Left cardiac atrium (tissue), 4 donors: ENCODE measurements around the gene FRY. TPM values are rescaled to one million over a fixed set of nuclear protein-coding genes. Genes with fewer than 3 reads are reported as not detected.
"Not testable (repeated sequence)": the region's sequence is repeated elsewhere in the genome, so short reads cannot be mapped to it uniquely, and the experiment has no call there.

Experiments
- ATAC-seq, 2 donors: fragments of 200-7000 bp; cut with Tn5 transposase; one replicate each; pipeline ENCODE4 v1.9.1; 2020; ENCODE audit warnings: mild to moderate bottlenecking in 2 of 2, moderate library complexity in 2 of 2
- DNase-seq: peaks from one replicate; pipeline ENCODE4 v3.0.0-alpha.2; 2020
- intact Hi-C, 2 donors: fragments of 100-400 bp; cut with DNase I; formaldehyde crosslinking; loops; one replicate each; pipeline versions ENCODE4 v1.14.1 to v1.15.1; 2022 to 2023
- total RNA-seq, 2 donors: library from RNA; stranded (reverse); fragmentation: NEBNext Ultra II Directional; extraction: Animal tissue kit (Norgen Biotek cat#: 25700); gene quantifications; one replicate each; pipeline ENCODE4 v1.2.1, GENCODE V29; 2021
- donor health status: DM: no; HTN: yes; CAD: no.
- donor health status: DM: no; HTN: yes; CAD: no; lungs with severe emphysema.
- donor health status: DM: yes; HTN: yes; CAD: no.
- donor health status: Dilated cardiomyopathy.

Gene FRY
- total RNA-seq, 2 donors from 2014 or later, result 91.1 to 93.5 TPM

DNA sequence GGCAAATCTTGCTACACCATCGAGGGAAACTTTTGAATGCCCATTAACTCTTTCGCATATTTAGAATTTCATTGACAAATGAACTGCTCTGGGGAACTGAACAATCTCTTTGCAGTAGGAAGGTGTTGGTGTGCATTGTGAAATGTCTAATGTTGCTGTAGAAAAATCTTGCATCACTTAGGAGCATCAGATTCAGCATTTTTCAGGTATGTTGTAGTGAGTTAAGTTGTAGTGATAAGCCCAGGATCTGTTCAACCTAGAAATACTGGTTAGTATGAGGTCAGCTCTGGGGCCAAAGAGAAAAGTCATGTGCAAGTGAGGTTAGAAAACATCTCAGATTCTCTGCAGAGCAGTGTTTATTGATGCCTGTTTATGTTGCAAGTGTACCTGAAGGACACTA lies 4.1 kb downstream of the FRY start:
- ATAC-seq (no peak), DNase-seq (no peak)
- intact Hi-C loops, result loop anchor here in 1 of 2 donors (10.0 kb wide), 1 partner anchor 129 kb away; no protein-coding TSS in a partner anchor

DNA sequence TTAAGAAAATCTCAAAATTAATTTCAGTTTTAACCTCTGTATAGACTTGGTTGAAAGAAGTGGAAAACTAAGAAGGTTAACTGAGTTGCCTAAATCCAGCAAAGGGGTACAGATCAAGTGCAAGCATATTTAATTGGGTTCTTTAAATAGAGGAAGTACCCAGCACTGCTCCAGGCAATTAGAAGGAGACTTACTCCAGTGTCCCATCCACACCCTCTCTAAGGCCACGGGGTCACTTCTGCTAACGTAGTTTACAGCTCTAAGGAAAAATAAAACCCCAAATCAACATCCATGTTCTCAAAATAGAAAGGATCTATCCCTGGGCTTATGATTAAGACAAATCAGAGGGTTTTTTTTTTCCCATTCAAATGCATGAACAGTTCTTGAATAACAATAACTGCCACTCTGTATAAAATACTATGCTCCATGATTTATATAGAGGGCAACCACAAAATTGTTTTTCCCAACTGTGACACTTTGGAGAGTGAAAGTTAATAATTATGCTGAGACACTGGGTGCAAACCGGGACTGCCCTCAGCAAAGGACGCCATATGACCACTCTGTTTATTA lies 4.6 kb downstream of the FRY start:
- intact Hi-C loops, result loop anchor here in 1 of 2 donors (10.0 kb wide), 1 partner anchor 129 kb away; no protein-coding TSS in a partner anchor
- no peak for DNase-seq
- ATAC-seq, result peak in 1 of 2 donors; percentile 18

DNA sequence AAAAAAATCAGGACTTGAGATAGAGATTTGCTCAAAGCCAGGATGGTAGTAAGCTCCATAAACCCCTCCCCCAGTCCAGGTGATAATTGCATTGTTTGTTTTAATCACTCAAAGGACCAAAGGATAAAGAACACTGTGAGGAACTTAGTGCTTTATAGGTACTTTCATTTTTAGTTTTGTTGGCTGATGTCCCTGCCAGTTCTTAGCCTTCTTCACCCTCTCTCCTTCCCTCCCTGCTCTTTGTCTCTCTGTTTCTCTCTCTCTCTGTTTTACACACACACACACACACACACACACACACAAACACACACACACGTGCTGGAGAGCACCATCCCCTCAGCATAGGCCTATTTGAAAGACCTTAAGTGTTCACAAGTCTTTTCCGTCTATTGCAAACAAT lies 5.2 kb downstream of the FRY start:
- intact Hi-C loops, result loop anchor here in 1 of 2 donors (10.0 kb wide), 1 partner anchor 128 kb away; no protein-coding TSS in a partner anchor
- DNase-seq (no peak), ATAC-seq (no peak)

DNA sequence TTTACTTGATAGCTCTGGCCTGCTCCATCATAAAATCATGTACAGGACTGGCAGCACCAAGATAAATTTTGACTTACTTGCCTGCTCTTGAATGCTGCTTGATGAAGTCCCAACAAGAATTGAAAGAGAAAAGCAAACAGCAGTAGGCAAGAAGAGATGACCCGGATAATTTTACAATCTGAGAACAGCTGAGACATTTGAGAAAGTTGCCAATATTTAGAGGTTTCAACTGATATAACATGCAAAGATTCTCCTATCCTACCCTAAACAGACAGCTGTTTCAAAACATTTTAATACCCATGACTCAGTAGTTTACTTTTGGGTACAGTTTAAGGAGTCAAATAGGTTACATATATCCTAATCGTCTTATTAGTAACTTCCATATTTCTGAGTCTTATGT lies 5.9 kb downstream of the FRY start:
- DNase-seq (no peak), ATAC-seq (no peak)
- intact Hi-C loops, result loop anchor here in 1 of 2 donors (10.0 kb wide), 1 partner anchor 127 kb away; no protein-coding TSS in a partner anchor

DNA sequence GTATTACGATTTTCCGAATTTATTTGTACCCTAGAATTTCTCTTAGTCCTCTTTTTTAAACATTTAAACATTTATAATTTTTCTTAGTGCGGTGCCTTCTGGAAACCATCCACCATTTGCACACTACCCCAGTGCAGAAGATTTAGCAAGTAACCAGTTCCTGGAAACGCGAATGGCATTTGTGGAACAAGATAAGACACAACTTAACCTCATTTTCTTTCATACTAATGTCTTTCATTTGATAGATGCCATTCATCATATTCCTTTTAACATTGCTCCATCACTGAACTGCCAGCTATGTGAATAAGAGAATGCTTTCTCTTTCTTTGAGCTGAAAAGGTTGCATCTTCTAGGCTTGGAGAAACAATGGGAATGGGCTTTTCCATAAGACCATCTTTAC lies 6.8 kb downstream of the FRY start:
- DNase-seq (no peak), ATAC-seq (no peak)
- intact Hi-C loops, result loop anchor here in 1 of 2 donors (10.0 kb wide), 1 partner anchor 126 kb away; no protein-coding TSS in a partner anchor

DNA sequence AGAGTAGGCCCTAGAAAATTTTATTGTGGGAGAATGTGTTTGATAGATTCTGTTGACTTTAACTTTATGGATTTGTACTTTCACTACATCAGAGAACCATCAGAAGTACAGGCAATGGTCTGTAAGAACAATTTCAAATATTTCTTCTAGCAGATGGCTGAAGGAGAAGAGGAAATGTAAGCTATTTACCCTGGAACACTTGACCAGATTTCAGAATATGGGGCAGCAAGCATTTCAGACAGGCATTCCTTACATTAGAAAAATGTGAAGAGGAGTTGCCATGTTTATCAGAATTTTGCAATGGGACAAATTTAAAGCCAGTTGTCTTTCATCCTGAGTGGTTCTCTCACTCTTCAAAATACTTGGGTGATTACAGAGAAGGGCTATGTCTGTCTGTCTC lies 7.5 kb downstream of the FRY start:
- no peak for ATAC-seq
- no peak for DNase-seq
- intact Hi-C loops, result loop anchor here in 1 of 2 donors (10.0 kb wide), 1 partner anchor 126 kb away; no protein-coding TSS in a partner anchor

DNA sequence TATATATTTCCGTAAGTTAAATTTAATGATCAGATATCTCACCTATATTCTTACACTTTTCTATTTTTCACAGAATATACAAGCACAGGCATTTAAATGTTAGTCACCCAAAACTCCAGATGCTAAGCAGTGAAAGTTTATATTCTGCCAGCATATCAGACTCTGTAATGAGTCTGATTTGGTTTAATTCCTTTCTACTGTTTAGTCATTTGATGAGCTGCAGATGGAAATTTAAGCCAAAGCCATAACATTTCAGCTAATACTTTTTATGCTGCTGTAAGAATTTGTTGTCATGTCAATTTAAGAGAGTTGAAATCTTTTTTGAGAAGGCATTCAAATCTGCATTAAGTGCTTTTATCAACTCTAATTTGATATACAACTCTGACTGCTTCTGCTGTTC lies 8.0 kb downstream of the FRY start:
- intact Hi-C loops, result loop anchor here in 1 of 2 donors (10.0 kb wide), 1 partner anchor 125 kb away; no protein-coding TSS in a partner anchor
- DNase-seq, result no peak

DNA sequence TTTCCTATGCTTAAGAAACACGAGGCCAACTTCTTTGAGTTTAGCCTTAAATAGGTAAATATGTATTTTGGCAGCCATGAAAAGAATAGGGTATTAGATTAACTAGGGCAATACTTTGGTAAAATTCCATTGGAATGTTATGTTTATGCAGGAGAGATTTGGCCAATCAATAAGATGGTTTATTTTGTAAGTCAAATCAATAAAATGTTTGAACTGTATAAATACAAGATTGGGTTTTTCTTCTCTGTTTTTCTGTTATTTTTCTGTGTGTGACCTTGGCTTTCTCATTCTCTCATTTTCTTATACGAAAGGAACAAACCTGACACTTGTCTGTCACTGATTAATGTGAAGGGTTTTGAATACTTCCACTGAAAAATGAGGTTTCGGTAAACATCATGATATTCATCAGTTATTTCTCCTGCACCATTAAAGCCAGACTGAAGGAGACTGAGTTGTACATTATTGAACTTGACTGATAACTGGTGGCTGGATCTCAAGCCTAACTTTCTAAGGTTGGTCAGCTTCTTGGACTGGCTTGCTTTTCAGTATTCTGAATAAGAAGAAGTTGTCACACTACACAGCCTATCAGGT lies 8.6 kb downstream of the FRY start:
- ATAC-seq, result no peak
- intact Hi-C loops, result no loop called here
- DNase-seq, result no peak

More for the DNA sequence above, 8.0 kb downstream of the FRY start:
- ATAC-seq, result no peak

DNA sequence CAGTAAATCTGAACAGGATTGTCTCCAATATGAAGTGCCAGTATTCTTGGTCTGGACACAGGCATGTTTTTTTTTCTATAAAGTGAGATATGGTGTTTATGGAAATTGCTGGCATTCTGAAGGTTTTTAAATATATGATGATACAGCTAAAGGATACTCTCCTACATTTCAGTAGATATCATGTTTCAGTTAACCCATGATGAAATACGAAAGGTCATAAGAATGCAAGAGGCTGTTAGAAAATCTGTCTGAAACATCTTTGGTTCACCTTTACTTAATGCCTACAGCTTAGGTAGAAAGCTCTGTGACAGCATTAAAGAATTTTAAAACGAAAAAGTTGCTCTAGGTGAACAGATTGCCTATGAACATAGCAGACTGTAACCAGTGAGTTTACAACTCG lies 9.1 kb downstream of the FRY start:
- intact Hi-C loops, result no loop called here
- ATAC-seq (no peak), DNase-seq (no peak)

DNA sequence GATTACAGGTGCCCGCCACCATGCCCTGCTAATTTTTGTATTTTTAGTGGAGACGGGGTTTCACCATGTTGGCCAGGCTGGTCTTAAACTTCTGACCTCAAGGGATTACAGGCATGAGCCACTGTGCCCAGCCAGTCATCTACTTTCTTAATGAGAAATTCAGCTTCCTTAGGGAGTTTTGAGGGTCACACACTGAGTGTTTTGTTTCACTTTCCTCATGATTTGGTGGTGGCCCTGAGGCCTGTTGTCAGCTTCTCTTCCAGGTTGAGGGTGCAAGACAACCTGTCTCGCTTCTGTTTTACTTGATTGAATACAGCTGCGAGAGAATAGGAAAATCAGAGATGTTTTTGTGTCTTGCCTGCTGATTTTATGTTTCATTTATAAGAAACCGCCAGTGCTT lies 9.9 kb downstream of the FRY start:
- intact Hi-C loops, result no loop called here
- ATAC-seq (no peak), DNase-seq (no peak)

DNA sequence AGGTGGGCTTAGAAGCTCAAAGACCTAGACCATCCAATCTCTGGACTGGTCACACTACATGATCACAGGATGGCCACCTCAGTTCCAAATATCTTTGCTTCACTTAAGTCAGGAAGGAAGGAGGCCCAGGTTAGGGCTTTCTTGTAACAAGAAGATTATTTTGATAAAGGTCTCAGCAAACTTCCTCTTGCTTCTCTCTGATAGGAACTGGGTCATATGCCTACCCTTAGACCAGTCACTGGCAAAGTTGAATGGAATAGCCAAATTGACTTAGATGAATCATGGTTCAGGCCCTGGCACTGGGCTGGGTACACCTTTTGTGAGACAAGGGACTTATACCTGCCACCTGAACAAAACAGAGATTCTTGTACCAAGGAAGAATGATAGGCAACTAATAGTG lies 11.0 kb downstream of the FRY start:
- no peak for DNase-seq
- ATAC-seq, result no peak
- intact Hi-C loops, result no loop called here

DNA sequence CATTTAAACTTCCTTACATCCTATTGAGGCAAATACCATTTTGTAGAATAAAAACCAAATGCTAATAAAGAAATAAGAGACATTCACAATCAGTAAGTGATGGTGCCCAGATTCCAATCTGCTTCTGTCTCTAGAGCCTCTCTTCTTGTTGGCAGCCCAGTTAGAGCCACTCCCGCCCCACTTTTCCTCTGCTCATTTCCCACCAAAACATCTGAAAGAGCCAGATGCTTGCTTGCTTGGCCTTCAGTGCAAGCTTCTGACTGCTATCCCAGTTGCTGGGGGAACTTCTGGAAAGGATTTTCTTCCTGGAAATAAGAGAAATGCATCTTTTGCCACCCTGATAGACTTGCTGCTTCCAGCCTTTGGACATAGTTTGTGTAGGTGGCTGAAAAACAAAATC lies 12.9 kb downstream of the FRY start:
- intact Hi-C loops, result no loop called here
- DNase-seq (no peak), ATAC-seq (no peak)

DNA sequence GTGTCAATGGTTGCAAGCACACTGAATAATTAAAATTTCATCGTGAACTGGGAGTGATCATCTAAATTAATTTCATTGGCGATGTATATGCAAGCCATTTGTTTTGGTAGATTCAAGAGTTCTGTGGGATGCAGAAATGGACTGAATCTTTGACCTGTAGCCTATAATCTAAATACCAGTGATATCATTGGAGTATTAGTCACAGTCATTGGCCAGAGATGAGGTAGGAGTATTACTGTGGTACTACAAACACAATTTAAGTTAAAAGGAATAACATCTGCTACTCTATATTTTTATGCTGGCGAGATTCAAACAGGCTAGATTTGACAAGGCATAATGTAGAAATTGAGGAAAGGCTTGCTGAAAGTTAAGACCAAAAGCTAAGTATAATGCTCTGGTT lies 14.0 kb downstream of the FRY start:
- intact Hi-C loops, result no loop called here
- ATAC-seq (no peak), DNase-seq (no peak)

DNA sequence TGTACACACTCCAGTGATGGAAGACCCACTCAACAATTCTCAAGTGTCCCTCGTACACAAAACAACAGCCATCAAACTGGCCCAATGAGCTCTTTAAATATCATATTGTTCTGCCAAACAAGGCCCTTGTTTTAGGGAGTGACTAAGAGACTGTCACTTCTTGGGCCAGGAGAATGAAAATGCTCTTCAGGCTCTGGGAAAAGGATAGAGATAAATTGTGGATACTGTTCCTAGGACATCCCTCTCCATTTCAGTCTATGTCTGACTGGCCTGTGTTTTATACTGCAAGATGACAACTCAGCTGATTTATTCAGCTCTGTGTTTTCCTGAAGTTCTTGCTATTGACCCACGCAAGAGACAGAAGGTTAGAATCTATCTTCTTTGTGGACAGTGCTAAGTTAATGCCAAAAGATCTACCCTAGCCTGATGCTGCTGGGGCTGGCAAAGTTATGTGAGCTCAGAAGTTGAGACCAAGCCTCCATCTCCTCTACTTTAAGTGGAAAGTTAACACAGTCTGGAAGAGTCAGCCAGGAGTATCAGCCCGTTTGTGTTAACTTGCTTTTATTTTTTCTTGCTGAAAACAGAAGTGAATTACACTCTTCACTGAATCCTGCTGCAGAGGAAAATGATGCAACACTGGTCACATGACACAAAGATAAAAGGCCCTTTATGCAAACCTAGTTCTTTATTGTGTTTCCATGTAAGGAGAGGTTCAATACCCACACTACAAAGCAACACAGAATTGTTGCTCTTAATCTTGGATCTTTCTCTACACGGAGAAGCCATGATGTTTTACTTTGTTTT lies 14.6 kb downstream of the FRY start:
- DNase-seq, result no peak
- ATAC-seq, result peak; percentile 66
- intact Hi-C loops, result no loop called here

DNA sequence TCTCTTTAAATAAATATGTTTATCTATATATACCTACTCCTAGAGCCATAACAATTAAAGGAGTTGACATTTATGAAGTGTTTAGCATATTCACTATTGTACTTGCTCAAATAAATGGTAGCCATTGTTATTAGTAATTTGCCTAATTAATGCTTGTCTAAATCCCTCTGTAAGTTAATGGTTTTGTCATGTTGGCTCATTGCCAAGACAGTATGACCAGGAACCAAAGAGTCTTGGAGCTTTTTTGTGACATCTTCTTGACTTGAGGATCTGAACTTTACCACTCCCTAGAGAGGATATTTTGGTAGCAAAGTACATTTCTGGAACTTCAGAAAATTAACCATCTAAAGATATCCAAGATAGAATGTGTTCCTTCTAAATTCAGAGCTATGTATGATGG lies 15.5 kb downstream of the FRY start:
- DNase-seq (no peak), ATAC-seq (no peak)
- intact Hi-C loops, result no loop called here

DNA sequence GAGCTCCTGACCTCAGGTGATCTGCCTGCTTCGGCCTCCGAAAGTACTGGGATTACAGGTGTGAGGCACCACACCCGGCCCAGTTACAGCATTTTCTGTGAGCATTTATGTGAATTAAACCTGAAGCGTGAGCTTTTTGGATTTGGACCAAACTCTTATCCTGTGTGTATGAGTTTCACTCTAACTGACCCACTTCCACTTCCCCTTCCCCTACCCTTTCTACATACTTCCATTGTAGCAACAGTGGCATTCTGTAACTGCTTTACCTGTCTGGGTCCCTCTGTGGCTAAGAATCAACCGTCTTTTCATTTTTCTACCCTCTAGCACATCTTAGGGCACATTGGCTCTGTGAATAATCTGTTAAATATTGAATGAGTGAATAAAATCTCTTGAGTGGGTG lies 16.2 kb downstream of the FRY start:
- peak in 1 of 2 donors; percentile 8 for ATAC-seq
- intact Hi-C loops, result no loop called here

DNA sequence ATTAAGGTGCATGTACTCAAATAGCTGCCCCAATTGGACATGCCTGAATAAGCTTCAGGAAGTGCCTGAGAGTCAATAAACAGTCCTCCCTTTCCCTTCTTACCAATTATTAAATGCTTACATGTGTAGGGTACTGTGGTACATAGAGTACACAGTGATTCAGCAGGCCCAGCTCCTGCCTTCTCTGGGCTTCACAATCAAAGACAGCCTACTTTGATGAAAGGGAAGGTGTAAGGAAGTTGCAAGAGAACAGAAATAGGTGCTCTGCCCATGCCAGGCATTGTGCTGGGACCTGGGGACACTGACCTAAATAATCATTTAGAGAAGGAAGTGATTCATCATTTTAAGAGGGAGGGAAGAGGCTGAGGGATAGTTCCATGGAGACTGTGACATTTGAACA lies 17.2 kb downstream of the FRY start:
- DNase-seq (no peak), ATAC-seq (peak; percentile 27 to 58)
- intact Hi-C loops, result no loop called here

More for the DNA sequence above, 16.2 kb downstream of the FRY start:
- DNase-seq, result no peak

DNA sequence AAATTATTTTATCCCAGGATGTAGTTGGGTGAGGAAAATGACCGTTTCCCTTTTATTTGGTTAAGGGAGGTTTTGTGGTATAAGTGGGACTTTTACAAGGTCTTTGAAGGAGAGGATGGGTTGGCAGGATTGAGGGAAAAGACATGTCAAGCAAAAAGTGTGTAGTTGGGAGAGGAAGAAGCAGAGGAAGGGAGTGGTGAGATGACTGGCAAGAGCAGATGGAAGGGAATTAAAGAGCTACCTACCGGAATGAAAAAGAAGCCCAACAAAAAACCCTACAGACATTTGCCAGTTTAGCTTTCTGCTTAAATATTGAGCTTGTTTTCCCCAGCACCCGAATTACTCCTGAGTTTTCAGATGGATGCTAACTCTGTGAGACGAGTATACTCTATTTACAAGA lies 19.6 kb downstream of the FRY start:
- intact Hi-C loops, result no loop called here
- no peak for DNase-seq
- no peak for ATAC-seq

DNA sequence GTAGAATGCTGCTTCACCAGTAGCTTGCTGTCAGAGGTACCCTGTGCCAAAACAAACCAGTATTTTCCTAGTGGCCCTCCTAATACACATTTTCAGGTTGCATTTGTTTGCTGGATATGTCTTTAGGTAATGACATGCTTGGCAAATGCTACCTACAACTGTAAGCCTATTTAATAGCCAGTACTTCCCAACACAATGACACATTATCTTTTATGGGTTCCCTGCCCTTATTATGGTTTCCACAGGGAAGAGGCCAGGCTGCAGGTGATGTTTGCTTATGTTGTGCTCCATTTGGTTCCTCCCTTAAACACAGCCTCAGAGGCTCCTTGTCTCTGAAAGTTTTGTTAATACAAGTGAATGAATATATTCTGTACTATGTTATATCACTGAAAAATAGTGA lies 24.7 kb downstream of the FRY start:
- ATAC-seq (no peak), DNase-seq (no peak)
- intact Hi-C loops, result no loop called here

DNA sequence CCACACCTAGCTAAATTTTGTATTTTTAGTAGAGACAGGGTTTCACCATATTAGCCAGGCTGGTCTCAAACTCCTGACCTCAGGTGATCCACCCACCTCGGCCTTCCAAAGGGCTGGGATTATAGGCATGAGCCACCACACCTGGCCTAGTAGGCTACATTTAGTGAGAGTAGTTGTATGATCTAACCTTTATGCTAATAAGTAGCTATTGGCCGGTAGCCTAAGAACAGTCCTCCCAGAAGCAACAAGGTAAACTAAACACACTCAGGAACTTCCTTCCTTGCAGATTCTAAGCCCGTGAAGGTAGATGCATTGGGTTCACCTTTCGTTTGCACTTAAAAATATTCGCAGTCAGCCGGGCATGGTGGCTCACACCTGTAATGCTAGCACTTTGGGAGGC lies 25.8 kb downstream of the FRY start:
- DNase-seq, ATAC-seq, intact Hi-C loops: not testable (repeated sequence)
